ENCODE measurements around the gene TUBG2. TPM values are rescaled to one million over a fixed set of nuclear protein-coding genes. Genes with fewer than 3 reads are reported as not detected.
A peak's percentile ranks its signal among the peaks of the same experiment; 100 is the strongest.

TUBG2 gene
- total RNA-seq, 3 donors from 2014 or later: 1.8 to 24.9 (median 6.1) TPM

GRCh38 chr17:42675348-42675964, 16.4 kb downstream of the TUBG2 start:
- intact Hi-C loops (cut with DNase I, micrococcal nuclease): loop anchor here in 1 of 2 donors (10.0 kb wide), 1 partner anchor 101 kb away; the partner anchor contains the start of gene PSMC3IP
- Histone ChIP-seq H3K9me3 (no peaks in the 10 kb centered on the region), H3K4me1 (ENCODE audit: low read depth) (peaks cover 52% of the 10 kb centered on the region), H3K4me3 (peak overlapping the region; percentile 63), H3K36me3 (ENCODE audit: low read depth) (no peaks in the 10 kb centered on the region)
- ATAC-seq: no peak
- peak in 1 of 3 donors; percentile 62 for DNase-seq
- no peak for TF ChIP-seq CTCF (IDR thresholded peaks at IDR 0.05)

- peak; percentile 16 for ATAC-seq
- intact Hi-C loops (cut with DNase I, micrococcal nuclease): loop anchor here in 1 of 2 donors (10.0 kb wide), 1 partner anchor 101 kb away; the partner anchor contains the start of gene PSMC3IP
- Histone ChIP-seq H3K9me3 (no peaks in the 10 kb centered on the region), H3K4me1 (ENCODE audit: low read depth) (peaks cover 51% of the 10 kb centered on the region), H3K4me3 (peak overlapping the region; percentile 63), H3K36me3 (ENCODE audit: low read depth) (no peaks in the 10 kb centered on the region)
- no peak for TF ChIP-seq CTCF (IDR thresholded peaks at IDR 0.05)
- peak in 2 of 3 donors; percentile 69 to 84 for DNase-seq
Observed at GRCh38 chr17:42675965-42676423, 16.9 kb downstream of the TUBG2 start.

DNA sequence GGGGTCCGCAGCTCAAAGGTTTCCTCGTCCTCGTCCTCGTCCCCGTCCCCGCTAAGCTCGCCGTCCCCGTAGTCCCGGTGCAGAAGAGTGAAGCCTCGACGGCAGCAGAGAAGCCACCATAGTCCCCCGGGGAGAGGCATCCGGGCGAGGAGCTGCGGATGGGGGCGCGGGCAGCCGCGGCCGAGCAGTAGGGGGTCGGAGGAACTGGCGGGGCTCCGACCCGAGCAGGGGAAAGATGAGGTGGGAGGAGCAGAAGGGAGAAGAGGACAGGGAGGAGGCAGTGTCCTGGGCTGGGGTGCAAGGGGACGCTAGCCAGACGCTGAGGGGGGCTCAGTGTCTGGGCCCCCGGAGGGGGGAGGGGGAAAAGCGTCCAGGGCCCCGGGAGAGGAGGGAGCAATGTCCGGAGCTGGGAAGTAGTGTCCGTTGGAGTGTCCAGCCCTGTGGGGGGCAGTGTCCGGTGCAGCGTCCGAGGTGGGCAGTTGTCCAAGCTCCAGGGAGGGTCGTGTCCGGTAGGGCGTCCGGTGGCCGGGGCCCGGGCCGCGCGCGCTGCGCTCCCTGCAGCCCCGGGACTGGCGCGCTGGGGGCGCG, 17.4 kb downstream of the TUBG2 start, which contains the start of gene PLEKHH3:
PLEKHH3 (minus strand) TSS at position 571 of the 588 bp plus-strand sequence; CDS start at position 140, 431 bp downstream.
- peaks cover 53% of the 10 kb centered on the region for H3K4me1 ChIP-seq (ENCODE audit: low read depth)
- peak in 1 of 3 donors; percentile 70 for DNase-seq
- TF ChIP-seq CTCF (IDR thresholded peaks at IDR 0.05): no peak

GRCh38 chr17:42677012-42677857, 18.2 kb downstream of the TUBG2 start:
- DNase-seq: peak; percentile 100
- peak; percentile 79 for ATAC-seq
- H3K36me3 ChIP-seq (ENCODE audit: low read depth): no peaks in the 10 kb centered on the region
- peak overlapping the region; percentile 63 for H3K4me3 ChIP-seq
- TF ChIP-seq CTCF (IDR thresholded peaks at IDR 0.05): no peak
- H3K9me3 ChIP-seq: no peaks in the 10 kb centered on the region
- intact Hi-C loops (cut with DNase I, micrococcal nuclease): loop anchor here in 1 of 2 donors (10.0 kb wide), 1 partner anchor 102 kb away; the partner anchor contains the start of gene PSMC3IP
- H3K4me1 ChIP-seq (ENCODE audit: low read depth): peaks cover 57% of the 10 kb centered on the region

More for the DNA sequence above, 17.4 kb downstream of the TUBG2 start, which contains the start of gene PLEKHH3:
- Histone ChIP-seq H3K36me3 (ENCODE audit: low read depth) (no peaks in the 10 kb centered on the region), H3K9me3 (no peaks in the 10 kb centered on the region), H3K4me3 (peak within 1 kb of the TSS; percentile 63)
- ATAC-seq: peak; percentile 0
- intact Hi-C loops (cut with DNase I, micrococcal nuclease): loop anchor here in 1 of 2 donors (10.0 kb wide), 1 partner anchor 102 kb away; the partner anchor contains the start of gene PSMC3IP

Data from mucosa of descending colon (tissue), 3 donors.